HEK293 (cell line): ENCODE measurements around the gene MAP3K7.
A peak's percentile ranks its signal among the peaks of the same experiment; 100 is the strongest.

Source experiments
- EGR2 ChIP-seq: fragments of 450-650 bp; formaldehyde crosslinking; IDR thresholded peaks from 2 replicates; pipeline ENCODE4 v1.5.1; 2016; ENCODE audit warnings: low read depth, missing biosample characterization, missing genetic modification characterization
- GLIS2 ChIP-seq: fragments of 450-650 bp; formaldehyde crosslinking; IDR thresholded peaks from 2 replicates; pipeline ENCODE4 v1.5.1; 2016; ENCODE audit warnings: missing biosample characterization, missing genetic modification characterization
- HIC1 ChIP-seq: fragments of 450-650 bp; formaldehyde crosslinking; IDR thresholded peaks from 2 replicates; pipeline ENCODE4 v1.5.1; 2016; ENCODE audit warnings: missing biosample characterization, missing genetic modification characterization
- IKZF3 ChIP-seq: fragments of 450-650 bp; IDR thresholded peaks from 2 replicates; pipeline ENCODE4 v1.5.0; 2018; ENCODE audit warnings: missing biosample characterization, mild to moderate bottlenecking, missing genetic modification characterization, moderate library complexity
- MEIS1 ChIP-seq: sonication (generic); formaldehyde crosslinking; IDR thresholded peaks from 2 replicates; pipeline ENCODE4 v1.8.1; 2022; ENCODE audit warnings: missing genetic modification reagents, mild to moderate bottlenecking, borderline replicate concordance
- OSR2 ChIP-seq: fragments of 450-650 bp; formaldehyde crosslinking; IDR thresholded peaks from 2 replicates; pipeline ENCODE4 v1.5.1; 2016; ENCODE audit warnings: missing biosample characterization, missing genetic modification characterization
- PATZ1 ChIP-seq: fragments of 450-650 bp; formaldehyde crosslinking; IDR thresholded peaks from 2 replicates; pipeline ENCODE4 v1.5.1; 2016; ENCODE audit warnings: missing biosample characterization, missing genetic modification characterization
- PRDM10 ChIP-seq: fragments of 450-650 bp; formaldehyde crosslinking; IDR thresholded peaks from 2 replicates; pipeline ENCODE4 v1.5.1; 2016; ENCODE audit warnings: missing biosample characterization, missing genetic modification characterization
- SALL2 ChIP-seq: fragments of 450-650 bp; formaldehyde crosslinking; IDR thresholded peaks from 2 replicates; pipeline ENCODE4 v1.5.0; 2017; ENCODE audit warnings: missing biosample characterization, mild to moderate bottlenecking, missing genetic modification characterization, borderline replicate concordance
- SETDB1 ChIP-seq: IDR thresholded peaks from one replicate; pipeline ENCODE4 v1.6.1; 2017; ENCODE audit warnings: mild to moderate bottlenecking, low read length, moderate library complexity, mixed read lengths; ENCODE audit not compliant: insufficient read length
- ZBTB26 ChIP-seq: fragments of 450-650 bp; formaldehyde crosslinking; optimal IDR thresholded peaks from 2 replicates; pipeline ENCODE3; 2016; ENCODE audit warnings: missing biosample characterization, mild to moderate bottlenecking, missing genetic modification characterization
- ZBTB7A ChIP-seq: fragments of 450-650 bp; formaldehyde crosslinking; IDR thresholded peaks from 2 replicates; pipeline ENCODE4 v1.5.1; 2016; ENCODE audit warnings: low read depth, missing biosample characterization, missing genetic modification characterization
- ZFP69B ChIP-seq: fragments of 450-650 bp; formaldehyde crosslinking; IDR thresholded peaks from 2 replicates; pipeline ENCODE4 v1.5.1; 2016; ENCODE audit warnings: missing biosample characterization, missing genetic modification characterization
- ZNF18 ChIP-seq: fragments of 450-650 bp; formaldehyde crosslinking; IDR thresholded peaks from 2 replicates; pipeline ENCODE4 v1.5.1; 2016; ENCODE audit warnings: missing biosample characterization, missing genetic modification characterization
- ZNF184 ChIP-seq: fragments of 450-650 bp; IDR thresholded peaks from 2 replicates; pipeline ENCODE4 v1.5.1; 2018; ENCODE audit warnings: missing biosample characterization, mild to moderate bottlenecking, missing genetic modification characterization
- ZNF239 ChIP-seq: fragments of 450-650 bp; formaldehyde crosslinking; IDR thresholded peaks from 2 replicates; pipeline ENCODE4 v1.5.1; 2016; ENCODE audit warnings: missing biosample characterization, missing genetic modification characterization
- ZNF302 ChIP-seq: fragments of 450-650 bp; formaldehyde crosslinking; IDR thresholded peaks from 2 replicates; pipeline ENCODE4 v1.5.1; 2016; ENCODE audit warnings: missing biosample characterization, missing genetic modification characterization, low read depth
- ZNF324 ChIP-seq: fragments of 450-650 bp; formaldehyde crosslinking; IDR thresholded peaks from 2 replicates; pipeline ENCODE4 v1.5.1; 2016; ENCODE audit warnings: missing biosample characterization, missing genetic modification characterization
- ZNF335 ChIP-seq: fragments of 450-650 bp; formaldehyde crosslinking; conservative IDR thresholded peaks from 2 replicates; pipeline ENCODE4 v1.5.1; 2016; ENCODE audit warnings: missing biosample characterization, missing genetic modification characterization
- ZNF423 ChIP-seq: fragments of 450-650 bp; formaldehyde crosslinking; IDR thresholded peaks from 2 replicates; pipeline ENCODE4 v1.5.1; 2016; ENCODE audit warnings: missing biosample characterization, missing genetic modification characterization
- ZNF473 ChIP-seq: fragments of 450-650 bp; formaldehyde crosslinking; IDR thresholded peaks from 2 replicates; pipeline ENCODE4 v1.5.1; 2017; ENCODE audit warnings: missing biosample characterization, missing genetic modification characterization
- ZNF610 ChIP-seq: fragments of 450-650 bp; formaldehyde crosslinking; IDR thresholded peaks from 2 replicates; pipeline ENCODE4 v1.5.1; 2016; ENCODE audit warnings: missing biosample characterization, missing genetic modification characterization, borderline replicate concordance
- ZNF639 ChIP-seq: fragments of 450-650 bp; formaldehyde crosslinking; IDR thresholded peaks from 2 replicates; pipeline ENCODE4 v1.5.1; 2016; ENCODE audit warnings: missing biosample characterization, missing genetic modification characterization
- ZNF692 ChIP-seq: fragments of 450-650 bp; formaldehyde crosslinking; IDR thresholded peaks from 2 replicates; pipeline ENCODE4 v1.5.1; 2016; ENCODE audit warnings: missing biosample characterization, missing genetic modification characterization
- ZNF792 ChIP-seq: fragments of 450-650 bp; formaldehyde crosslinking; IDR thresholded peaks from 2 replicates; pipeline ENCODE4 v1.5.1; 2016; ENCODE audit warnings: missing biosample characterization, missing genetic modification characterization
- ZSCAN4 ChIP-seq: fragments of 450-650 bp; formaldehyde crosslinking; IDR thresholded peaks from 2 replicates; pipeline ENCODE4 v1.5.1; 2017; ENCODE audit warnings: missing biosample characterization, missing genetic modification characterization

MAP3K7 gene

GRCh38 chr6:90610301-90610750 is 23.5 kb upstream of the MAP3K7 start (continued):
- TF ChIP-seq SALL2, result no peak
- no peak for TF ChIP-seq ZNF473 (tag by site-specific recombination)
- TF ChIP-seq EGR2 (tag by site-specific recombination), result no peak
- TF ChIP-seq MEIS1, result no peak
- TF ChIP-seq IKZF3 (tag by site-specific recombination), result no peak
- TF ChIP-seq GLIS2 (tag by site-specific recombination), result peak; percentile 16; the same call in 1 of the 2 replicates
- TF ChIP-seq ZNF792 (tag by site-specific recombination), result no peak
- TF ChIP-seq ZNF184 (tag by site-specific recombination), result no peak
- peak; percentile 26; the same call in 1 of the 2 replicates for TF ChIP-seq ZNF335 (tag by site-specific recombination)
- no peak for TF ChIP-seq OSR2 (tag by site-specific recombination)
- no peak for TF ChIP-seq ZNF692 (tag by site-specific recombination)
- peak; percentile 79 for TF ChIP-seq PRDM10 (tag by site-specific recombination)
- no peak for TF ChIP-seq ZNF423 (tag by site-specific recombination)
- TF ChIP-seq ZNF639 (tag by site-specific recombination), result no peak
- TF ChIP-seq ZNF610, result no peak
- TF ChIP-seq ZNF18 (tag by site-specific recombination), result no peak
- no peak for TF ChIP-seq ZFP69B (tag by site-specific recombination)
- no peak for TF ChIP-seq ZBTB26 (tag by site-specific recombination)
- no peak for TF ChIP-seq ZNF302 (tag by site-specific recombination)
- TF ChIP-seq ZNF239, result no peak
- no peak for TF ChIP-seq HIC1 (tag by site-specific recombination)
- TF ChIP-seq ZSCAN4 (tag by site-specific recombination), result no peak
- TF ChIP-seq SETDB1, result no peak
- no peak for TF ChIP-seq ZBTB7A
- no peak for TF ChIP-seq ZNF324 (tag by site-specific recombination)
- TF ChIP-seq PATZ1 (tag by site-specific recombination), result peak; percentile 84
